HAP-1 (cell line): ENCODE data around the gene PCDHGC4.

Experiments used
- DNase-seq, 2 experiments: peaks; one replicate each; pipeline ENCODE4 v3.0.0-alpha.2; 2016 to 2020; ENCODE audit warnings: low spot score in 2 of 2
- H3K27me3 ChIP-seq: fragments of 250-450 bp; sonication (Bioruptor Pico); 2 replicates; pipeline ENCODE4 v1.5.1; 2020; ENCODE audit warnings: low read depth, mild to moderate bottlenecking, moderate library complexity
- H3K36me3 ChIP-seq: fragments of 250-450 bp; sonication (Bioruptor Pico); replicated peaks from 2 replicates; pipeline ENCODE4 v1.5.1; 2020; ENCODE audit warnings: mild to moderate bottlenecking
- H3K4me1 ChIP-seq: fragments of 250-450 bp; sonication (Bioruptor Pico); 2 replicates; pipeline ENCODE4 v1.5.1; 2020; ENCODE audit warnings: mild to moderate bottlenecking
- H3K4me3 ChIP-seq: fragments of 250-450 bp; sonication (Bioruptor Pico); 2 replicates; pipeline ENCODE4 v1.5.1; 2020; ENCODE audit warnings: mild to moderate bottlenecking, moderate library complexity
- H3K9me3 ChIP-seq: fragments of 250-450 bp; sonication (Bioruptor Pico); 2 replicates; pipeline ENCODE4 v1.5.1; 2020; ENCODE audit warnings: mild to moderate bottlenecking, moderate library complexity
- in situ Hi-C: fragments of 300-500 bp; cut with MboI; formaldehyde crosslinking; loops from 3 replicates; pipeline ENCODE4 v1.14.3; 2020; ENCODE audit warnings: low sequenced_read_pairs, inconsistent platforms, mixed read lengths

Gene PCDHGC4

DNA sequence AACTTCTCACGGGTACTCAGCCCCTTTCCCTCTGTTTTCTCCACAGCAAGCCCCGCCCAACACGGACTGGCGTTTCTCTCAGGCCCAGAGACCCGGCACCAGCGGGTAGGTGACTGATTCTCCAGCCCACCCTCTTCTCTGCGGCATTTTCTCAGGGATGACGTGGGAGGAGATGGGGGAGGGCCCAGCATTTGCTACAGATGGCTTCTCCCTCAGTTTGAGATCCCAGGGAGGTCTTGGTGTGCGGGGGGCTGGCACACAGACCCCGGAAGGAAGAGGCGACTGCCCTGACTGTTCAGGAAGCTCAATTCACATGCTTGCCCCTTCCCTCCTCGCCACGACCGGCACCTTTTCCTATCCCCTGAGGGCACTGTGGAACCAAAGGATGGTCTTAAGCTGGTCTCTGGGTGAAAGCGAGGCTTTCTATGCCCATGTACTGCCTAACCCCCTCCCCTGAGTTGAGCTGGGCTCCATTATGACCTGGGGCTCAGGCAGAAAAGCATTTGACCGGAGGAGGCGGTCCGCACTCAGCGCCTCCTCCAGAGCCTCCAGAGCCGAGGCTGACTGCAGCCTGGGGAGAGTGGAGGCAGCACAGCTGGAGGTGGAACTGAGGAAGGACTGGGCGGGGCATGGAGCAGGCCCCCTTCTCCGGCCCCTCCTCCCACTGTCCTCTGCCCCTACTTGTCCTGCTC, 10.1 kb downstream of the PCDHGC4 start:
- Histone ChIP-seq H3K4me3 (no peak overlapping the region), H3K9me3 (no peaks in the 10 kb centered on the region), H3K36me3 (no peaks in the 10 kb centered on the region), H3K4me1 (no peaks in the 10 kb centered on the region), H3K27me3 (no peaks in the 10 kb centered on the region)
- DNase-seq, result no peak
- in situ Hi-C loops, result no loop called here

GRCh38 chr5:141495453-141495811, 10.6 kb downstream of the PCDHGC4 start:
- H3K9me3 ChIP-seq, result no peaks in the 10 kb centered on the region
- in situ Hi-C loops, result no loop called here
- no peaks in the 10 kb centered on the region for H3K36me3 ChIP-seq
- H3K4me3 ChIP-seq, result no peak overlapping the region
- no peaks in the 10 kb centered on the region for H3K4me1 ChIP-seq
- no peaks in the 10 kb centered on the region for H3K27me3 ChIP-seq
- DNase-seq, result no peak

DNA sequence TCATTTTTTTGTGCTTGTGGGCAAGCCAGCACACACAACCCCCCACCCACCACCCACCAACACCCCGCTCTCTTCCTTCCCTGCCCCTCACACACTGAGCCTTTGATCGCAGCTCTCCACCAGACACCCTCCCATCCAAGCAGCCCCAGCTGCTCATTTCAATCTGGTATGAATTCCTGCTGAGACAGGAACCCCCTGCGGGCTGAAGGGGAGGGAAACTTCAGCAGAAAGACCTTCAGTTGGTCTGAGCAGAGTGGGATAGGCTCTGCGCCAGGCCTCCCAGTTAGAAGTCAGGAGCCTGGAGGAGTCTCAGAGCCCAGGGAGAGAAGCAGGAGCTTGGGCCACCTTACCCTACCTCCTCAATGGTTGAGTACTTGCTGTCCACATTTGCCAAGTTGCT, 11.2 kb downstream of the PCDHGC4 start:
- H3K27me3 ChIP-seq, result no peaks in the 10 kb centered on the region
- no peaks in the 10 kb centered on the region for H3K4me1 ChIP-seq
- no peak for DNase-seq
- in situ Hi-C loops, result no loop called here
- H3K36me3 ChIP-seq, result no peaks in the 10 kb centered on the region
- no peaks in the 10 kb centered on the region for H3K9me3 ChIP-seq
- no peak overlapping the region for H3K4me3 ChIP-seq

DNA sequence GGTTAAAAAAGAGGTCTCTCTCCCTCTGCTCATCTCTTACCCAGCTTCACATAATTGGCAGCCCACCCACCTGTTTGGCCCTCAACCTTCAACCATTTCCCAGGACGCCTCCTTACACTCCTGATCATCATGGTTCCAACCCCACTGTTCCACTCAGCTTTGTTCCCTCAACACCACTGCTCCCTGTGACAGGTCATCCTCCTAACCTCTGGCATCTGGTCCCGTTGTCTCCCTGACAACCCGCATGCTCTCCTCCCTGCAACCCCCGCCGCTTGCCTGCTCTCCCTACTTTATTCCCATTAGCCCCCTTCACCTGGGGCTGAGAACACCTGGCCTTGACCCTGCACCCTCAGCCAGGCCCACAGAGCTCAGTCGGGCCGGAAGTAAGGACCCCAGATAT, 16.9 kb downstream of the PCDHGC4 start:
- in situ Hi-C loops, result no loop called here
- Histone ChIP-seq H3K36me3 (no peaks in the 10 kb centered on the region), H3K27me3 (no peaks in the 10 kb centered on the region), H3K4me3 (no peak overlapping the region), H3K9me3 (no peaks in the 10 kb centered on the region), H3K4me1 (no peaks in the 10 kb centered on the region)
- DNase-seq, result no peak

DNA sequence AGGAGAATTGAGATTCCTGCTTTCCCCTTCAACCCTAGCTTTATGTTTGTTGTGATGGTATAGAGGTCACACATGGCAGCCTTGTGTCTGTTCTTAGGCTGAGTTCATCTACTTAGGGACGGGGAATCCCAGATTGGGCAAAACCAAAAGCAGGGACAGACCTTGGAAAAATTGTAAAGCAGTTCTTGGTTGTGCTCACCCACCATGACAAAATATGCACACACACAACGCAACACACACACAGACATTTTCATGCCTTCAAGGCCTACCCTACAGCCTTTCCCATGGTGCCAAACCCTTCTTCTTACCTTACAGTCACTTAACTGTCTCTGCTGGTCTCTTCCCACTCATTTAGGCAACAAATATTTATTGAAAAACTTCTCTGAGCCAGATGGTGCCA, 18.9 kb downstream of the PCDHGC4 start:
- no peaks in the 10 kb centered on the region for H3K4me1 ChIP-seq

GRCh38 chr5:141504216-141504615, 19.4 kb downstream of the PCDHGC4 start:
- no peaks in the 10 kb centered on the region for H3K9me3 ChIP-seq
- H3K4me1 ChIP-seq, result peaks cover 2% of the 10 kb centered on the region; the same call in 1 of the 2 replicates
- H3K4me3 ChIP-seq, result no peak overlapping the region
- H3K36me3 ChIP-seq, result no peaks in the 10 kb centered on the region
- DNase-seq, result no peak
- in situ Hi-C loops, result no loop called here
- no peaks in the 10 kb centered on the region for H3K27me3 ChIP-seq

More for the DNA sequence above, 18.9 kb downstream of the PCDHGC4 start:
- in situ Hi-C loops, result no loop called here
- Histone ChIP-seq H3K9me3 (no peaks in the 10 kb centered on the region), H3K27me3 (no peaks in the 10 kb centered on the region), H3K36me3 (no peaks in the 10 kb centered on the region), H3K4me3 (no peak overlapping the region)
- no peak for DNase-seq

DNA sequence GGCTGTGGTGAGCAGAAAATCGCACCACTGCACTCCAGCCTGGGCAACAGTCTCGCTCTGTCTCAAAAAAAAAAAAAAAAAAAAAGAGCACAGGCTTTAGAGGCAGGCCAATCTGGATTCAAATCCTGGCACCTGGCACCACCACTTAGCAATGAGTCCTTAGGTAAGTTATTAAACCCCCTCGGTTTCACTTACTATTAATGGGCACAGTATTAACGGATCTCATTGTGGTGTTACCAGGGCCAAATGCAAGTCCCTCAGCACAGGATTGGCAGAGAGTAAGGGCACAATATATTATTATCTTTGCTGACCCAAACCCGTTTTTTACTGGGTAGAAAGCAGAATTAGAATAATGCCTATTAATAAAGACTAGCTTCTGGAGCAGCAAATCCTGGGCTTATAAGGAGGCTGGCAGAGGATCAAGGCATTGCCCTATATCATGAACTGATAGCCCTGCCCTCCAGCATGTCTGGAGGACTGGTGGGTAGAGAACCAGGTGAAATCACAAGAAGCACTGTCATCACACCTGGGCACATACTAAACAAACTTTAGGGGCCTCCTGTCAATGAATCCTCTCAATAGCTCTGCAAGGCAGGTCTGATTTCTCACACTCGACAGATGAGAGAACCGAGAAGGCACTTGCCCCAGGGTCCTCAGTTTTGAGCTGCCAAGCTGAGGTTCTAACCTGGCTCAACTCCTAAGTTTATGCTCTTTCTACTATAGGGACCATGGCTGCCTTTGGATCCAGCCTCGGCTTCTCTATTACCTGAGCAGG, 21.7 kb downstream of the PCDHGC4 start:
- no peaks in the 10 kb centered on the region for H3K36me3 ChIP-seq
- H3K4me1 ChIP-seq, result peaks cover 3% of the 10 kb centered on the region; the same call in 1 of the 2 replicates
- no peak for DNase-seq
- H3K9me3 ChIP-seq, result no peaks in the 10 kb centered on the region
- no peak overlapping the region for H3K4me3 ChIP-seq
- no peaks in the 10 kb centered on the region for H3K27me3 ChIP-seq
- in situ Hi-C loops, result no loop called here

DNA sequence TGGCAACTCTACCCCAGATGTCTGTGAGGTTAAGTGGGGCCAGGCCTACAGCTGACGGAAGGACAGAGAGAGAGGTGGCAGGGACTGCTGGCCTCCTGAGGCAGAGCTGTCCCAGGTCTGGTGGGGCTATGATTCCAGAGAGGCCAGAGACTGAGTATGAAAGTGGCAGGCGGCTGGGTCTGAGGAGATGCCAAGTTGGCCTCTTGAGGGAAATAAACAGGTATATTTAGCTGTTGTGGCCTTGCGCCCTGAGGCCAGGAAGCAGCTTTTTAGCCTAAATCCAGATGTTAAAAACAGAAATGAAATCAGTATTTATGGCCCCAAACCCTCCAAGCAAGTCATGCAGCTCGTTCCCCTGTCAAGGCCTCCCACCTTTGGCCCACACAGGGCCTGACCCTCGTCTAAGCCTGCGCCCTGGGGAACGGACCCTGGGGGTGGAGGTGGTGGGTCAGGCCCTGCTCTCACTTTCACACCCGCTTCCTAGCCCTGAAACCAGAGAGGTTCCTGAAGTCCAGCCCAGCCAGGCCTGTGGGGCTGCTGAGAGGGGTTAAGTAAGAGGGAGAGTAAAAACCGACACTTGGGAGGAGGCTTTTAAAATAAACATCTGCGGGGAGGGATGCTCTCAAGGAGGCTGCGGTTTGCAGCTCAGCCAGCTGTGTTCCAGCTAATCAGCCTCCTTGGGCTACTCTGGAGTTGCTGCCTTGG, 22.7 kb downstream of the PCDHGC4 start:
- H3K4me3 ChIP-seq, result no peak overlapping the region
- in situ Hi-C loops, result no loop called here
- H3K36me3 ChIP-seq, result no peaks in the 10 kb centered on the region
- no peak for DNase-seq
- H3K27me3 ChIP-seq, result no peaks in the 10 kb centered on the region
- no peaks in the 10 kb centered on the region for H3K9me3 ChIP-seq
- H3K4me1 ChIP-seq, result peaks cover 3% of the 10 kb centered on the region; the same call in 1 of the 2 replicates

DNA sequence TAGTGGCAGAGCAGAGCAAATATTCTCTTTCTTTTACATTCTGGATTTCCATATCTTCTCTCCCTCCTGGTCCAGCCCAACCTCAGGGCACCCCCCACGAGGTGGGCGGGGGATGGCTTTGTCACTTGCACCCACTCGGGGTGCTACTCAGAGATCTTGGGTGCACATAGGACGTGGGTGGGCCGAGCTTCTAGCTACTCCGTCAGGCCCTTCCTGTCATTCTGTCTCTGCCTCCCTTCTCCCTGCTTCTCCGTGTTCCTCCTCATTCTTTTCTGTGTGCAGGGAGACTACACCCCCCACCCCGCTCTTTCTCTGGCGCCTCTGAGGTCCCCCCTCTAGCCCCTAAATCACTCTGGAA, 23.6 kb downstream of the PCDHGC4 start:
- in situ Hi-C loops, result no loop called here
- no peak for DNase-seq
- H3K4me3 ChIP-seq, result no peak overlapping the region
- H3K9me3 ChIP-seq, result no peaks in the 10 kb centered on the region
- peaks cover 3% of the 10 kb centered on the region; the same call in 1 of the 2 replicates for H3K4me1 ChIP-seq
- H3K27me3 ChIP-seq, result no peaks in the 10 kb centered on the region
- H3K36me3 ChIP-seq, result no peaks in the 10 kb centered on the region

DNA sequence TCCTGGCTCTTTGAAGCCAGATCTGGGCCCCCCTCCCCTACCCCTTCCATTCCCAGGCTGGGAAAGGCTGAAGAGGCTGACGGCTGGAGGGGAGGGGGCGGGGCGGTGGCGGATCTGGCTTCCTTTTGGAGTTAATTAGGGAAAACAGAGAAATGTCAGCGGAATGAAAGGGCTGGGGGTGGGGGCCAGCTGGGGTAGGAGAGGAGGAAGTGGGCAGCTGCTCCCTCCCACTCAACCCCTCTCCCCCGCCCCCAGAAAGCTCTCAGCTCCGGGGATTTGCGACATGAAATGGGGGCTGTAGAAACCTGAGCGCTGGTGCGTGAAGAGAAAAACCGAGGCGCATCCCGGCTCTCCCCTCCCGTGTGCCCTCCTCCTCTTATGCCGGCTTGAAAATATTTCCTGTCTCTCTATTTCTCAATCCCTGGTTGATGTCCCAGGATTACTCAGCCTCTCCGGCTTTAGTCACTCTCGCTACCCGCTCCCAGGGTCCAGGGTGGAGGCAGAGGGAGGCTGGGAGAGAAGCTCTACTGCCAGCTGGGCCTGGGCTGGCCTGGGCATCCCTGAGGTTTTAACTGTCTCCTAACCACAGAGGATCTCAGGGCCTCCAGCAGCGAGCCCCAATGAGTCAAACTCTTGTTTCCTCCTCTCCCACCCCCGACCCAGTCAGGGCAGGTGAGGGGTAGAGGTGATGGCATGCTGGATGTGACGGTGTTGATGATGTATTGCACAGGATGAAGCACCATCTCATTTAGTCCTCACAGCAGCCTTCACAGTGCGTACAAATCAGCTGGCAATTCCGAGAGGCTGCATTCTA, 24.2 kb downstream of the PCDHGC4 start:
- H3K4me1 ChIP-seq, result peaks cover 3% of the 10 kb centered on the region; the same call in 1 of the 2 replicates
- DNase-seq, result peak in 1 of 2 experiments; percentile 52
- no peaks in the 10 kb centered on the region for H3K9me3 ChIP-seq
- in situ Hi-C loops, result no loop called here
- no peaks in the 10 kb centered on the region for H3K36me3 ChIP-seq
- H3K4me3 ChIP-seq, result no peak overlapping the region
- H3K27me3 ChIP-seq, result no peaks in the 10 kb centered on the region

DNA sequence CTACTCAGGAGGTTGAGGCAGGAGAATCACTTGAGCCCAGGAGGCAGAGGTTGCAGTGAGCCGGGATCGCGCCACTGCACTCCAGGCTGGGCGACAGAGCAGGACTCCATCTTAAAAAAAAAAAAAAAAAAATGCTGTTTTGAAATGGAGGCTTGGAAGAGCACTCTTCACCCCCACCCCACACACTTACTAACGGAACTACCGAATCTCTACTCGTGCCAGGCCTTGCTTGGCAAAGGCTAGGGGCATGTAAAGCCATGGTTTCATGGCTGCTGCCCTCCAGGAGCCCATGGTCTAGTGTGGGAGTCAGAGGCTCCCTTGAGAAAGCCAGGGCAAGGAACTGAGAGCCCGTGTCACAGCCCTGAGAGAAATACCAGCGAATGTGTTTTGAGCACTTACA, 25.3 kb downstream of the PCDHGC4 start:
- H3K4me3 ChIP-seq, result no peak overlapping the region
- DNase-seq, result no peak
- in situ Hi-C loops, result no loop called here
- H3K27me3 ChIP-seq, result no peaks in the 10 kb centered on the region
- H3K36me3 ChIP-seq, result peaks cover 3% of the 10 kb centered on the region; the same call in 1 of the 2 replicates
- no peaks in the 10 kb centered on the region for H3K9me3 ChIP-seq
- peaks cover 3% of the 10 kb centered on the region; the same call in 1 of the 2 replicates for H3K4me1 ChIP-seq

- no peak for DNase-seq
- peaks cover 9% of the 10 kb centered on the region; the same call in 1 of the 2 replicates for H3K36me3 ChIP-seq
- H3K9me3 ChIP-seq, result no peaks in the 10 kb centered on the region
- in situ Hi-C loops, result no loop called here
- no peaks in the 10 kb centered on the region for H3K27me3 ChIP-seq
- peaks cover 3% of the 10 kb centered on the region; the same call in 1 of the 2 replicates for H3K4me1 ChIP-seq
- H3K4me3 ChIP-seq, result no peak overlapping the region
These were observed 26.2 kb downstream of the PCDHGC4 start for GRCh38 chr5:141510850-141511601.
